MG63 (cell line): Measurements from ENCODE around the gene TRIM63. TPM values are rescaled to one million over a fixed set of nuclear protein-coding genes. Genes with fewer than 3 reads are reported as not detected.

Source experiments
- DNase-seq: peaks from one replicate; pipeline ENCODE4 v3.0.0-alpha.2; 2020
- H3K27me3 ChIP-seq: fragments of 250-450 bp; sonication (Bioruptor Pico); 2 replicates; pipeline ENCODE4 v1.5.1; 2020; ENCODE audit warnings: mild to moderate bottlenecking, moderate library complexity
- H3K36me3 ChIP-seq: fragments of 250-450 bp; sonication (Bioruptor Pico); 2 replicates; pipeline ENCODE4 v1.5.1; 2020; ENCODE audit warnings: mild to moderate bottlenecking, moderate library complexity
- H3K4me3 ChIP-seq: fragments of 250-450 bp; sonication (Bioruptor Pico); 2 replicates; pipeline ENCODE4 v1.5.1; 2020; ENCODE audit warnings: mild to moderate bottlenecking, moderate library complexity
- H3K9me3 ChIP-seq: fragments of 250-450 bp; sonication (Bioruptor Pico); 2 replicates; pipeline ENCODE4 v1.5.1; 2020; ENCODE audit warnings: mild to moderate bottlenecking, moderate library complexity
- total RNA-seq: library from RNA; depleted of rRNA; stranded (reverse); fragments of >200 nt; shearing (Covaris generic); gene quantifications from 2 replicates; pipeline ENCODE4 v1.2.3, GENCODE V29; 2014; ENCODE audit warnings: low replicate concordance

The TRIM63 gene
- total RNA-seq, 1 experiment from 2014 or later = not detected

DNA sequence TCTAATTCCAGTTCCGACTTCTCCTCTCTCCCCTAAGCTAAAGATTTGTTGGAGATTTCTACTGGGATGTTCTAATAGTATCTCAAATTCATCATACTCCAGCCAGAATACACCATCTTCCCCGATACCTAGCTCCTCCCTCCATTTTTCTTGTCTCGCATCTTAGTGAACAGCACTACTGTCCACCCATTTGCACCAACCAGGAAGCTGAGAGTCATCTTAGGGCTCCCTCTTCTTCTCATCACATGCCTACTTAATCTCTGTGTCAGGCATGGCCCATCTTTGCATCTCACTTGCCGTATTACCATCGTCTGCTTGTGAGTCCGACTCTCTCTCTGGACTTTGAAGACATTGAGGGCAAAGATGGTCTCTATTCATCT, 3.5 kb upstream of the TRIM63 start:
- no peaks in the 10 kb centered on the region for H3K36me3 ChIP-seq
- no peaks in the 10 kb centered on the region for H3K9me3 ChIP-seq
- no peaks in the 10 kb centered on the region for H3K27me3 ChIP-seq
- H3K4me3 ChIP-seq = no peak overlapping the region
- no peak for DNase-seq

DNA sequence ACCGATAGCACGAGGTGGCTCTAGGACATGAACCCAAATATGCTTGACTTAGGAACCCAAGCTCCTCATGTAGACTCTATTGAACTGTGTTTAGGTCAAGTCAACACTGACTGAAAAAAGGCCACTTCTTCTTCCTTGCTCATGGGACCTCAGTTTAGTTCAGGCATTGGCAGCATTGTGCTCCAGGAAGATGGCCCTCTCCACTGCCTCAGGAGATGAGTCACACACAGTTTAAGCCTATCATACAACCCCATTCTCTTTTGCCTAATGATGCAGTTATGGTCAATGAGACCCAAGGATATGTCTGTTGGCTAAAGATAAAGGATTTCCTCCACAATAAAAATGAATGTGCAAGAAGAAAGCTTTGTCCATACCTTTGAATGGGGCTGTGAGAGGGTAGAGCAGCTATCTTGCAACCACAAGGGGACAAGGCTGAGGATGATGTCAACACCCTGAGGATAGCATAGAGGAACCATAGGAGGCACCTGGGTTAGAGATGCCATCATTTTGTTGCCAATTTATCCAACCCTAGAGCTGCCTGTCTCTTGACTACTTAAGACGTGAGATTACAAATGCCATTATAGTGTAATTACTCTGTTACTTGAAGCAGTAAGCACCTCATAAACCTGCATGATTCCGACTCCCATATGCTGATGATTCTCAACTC, 3.0 kb upstream of the TRIM63 start:
- no peaks in the 10 kb centered on the region for H3K27me3 ChIP-seq
- no peaks in the 10 kb centered on the region for H3K36me3 ChIP-seq
- DNase-seq = no peak
- no peaks in the 10 kb centered on the region for H3K9me3 ChIP-seq
- no peak overlapping the region for H3K4me3 ChIP-seq

DNA sequence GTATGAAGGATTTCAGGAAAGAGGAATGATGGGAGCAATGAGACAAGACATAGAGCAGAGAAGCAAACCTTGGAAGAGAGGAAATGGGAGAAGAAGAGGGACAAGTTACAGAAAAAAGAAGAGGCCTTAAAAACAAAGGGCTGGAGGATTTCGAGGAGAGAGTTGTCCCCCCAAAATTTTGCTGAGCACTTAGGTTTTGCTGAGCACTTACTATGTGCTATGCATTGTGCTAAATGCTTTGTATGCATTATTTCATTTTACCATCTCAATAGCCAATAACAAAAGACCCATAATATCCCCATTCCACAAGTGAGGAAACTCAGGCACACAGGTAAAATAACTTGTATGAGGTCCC, 2.5 kb upstream of the TRIM63 start:
- H3K27me3 ChIP-seq = no peaks in the 10 kb centered on the region
- H3K9me3 ChIP-seq = no peaks in the 10 kb centered on the region
- no peaks in the 10 kb centered on the region for H3K36me3 ChIP-seq
- no peak overlapping the region for H3K4me3 ChIP-seq
- no peak for DNase-seq

- no peak overlapping the region for H3K4me3 ChIP-seq
- H3K9me3 ChIP-seq = no peaks in the 10 kb centered on the region
- H3K36me3 ChIP-seq = no peaks in the 10 kb centered on the region
- H3K27me3 ChIP-seq = no peaks in the 10 kb centered on the region
- no peak for DNase-seq
These were observed 573 bp downstream of the TRIM63 start for GRCh38 chr1:26066857-26067256.

GRCh38 chr1:26066160-26066559, 1.3 kb downstream of the TRIM63 start:
- H3K27me3 ChIP-seq = no peaks in the 10 kb centered on the region
- no peaks in the 10 kb centered on the region for H3K9me3 ChIP-seq
- DNase-seq = no peak
- H3K4me3 ChIP-seq = no peak overlapping the region
- no peaks in the 10 kb centered on the region for H3K36me3 ChIP-seq

GRCh38 chr1:26064553-26064952, 2.9 kb downstream of the TRIM63 start:
- no peak for DNase-seq
- Histone ChIP-seq H3K4me3 (no peak overlapping the region), H3K9me3 (no peaks in the 10 kb centered on the region), H3K36me3 (no peaks in the 10 kb centered on the region), H3K27me3 (no peaks in the 10 kb centered on the region)

GRCh38 chr1:26060832-26061574, 6.4 kb downstream of the TRIM63 start:
- no peaks in the 10 kb centered on the region for H3K9me3 ChIP-seq
- H3K27me3 ChIP-seq = no peaks in the 10 kb centered on the region
- no peaks in the 10 kb centered on the region for H3K36me3 ChIP-seq
- H3K4me3 ChIP-seq = no peak overlapping the region
- DNase-seq = no peak

GRCh38 chr1:26059906-26060305, 7.5 kb downstream of the TRIM63 start:
- H3K36me3 ChIP-seq = no peaks in the 10 kb centered on the region
- H3K4me3 ChIP-seq = no peak overlapping the region
- DNase-seq = no peak
- no peaks in the 10 kb centered on the region for H3K27me3 ChIP-seq
- H3K9me3 ChIP-seq = no peaks in the 10 kb centered on the region

- H3K9me3 ChIP-seq = no peaks in the 10 kb centered on the region
These were observed 9.3 kb downstream of the TRIM63 start for GRCh38 chr1:26058052-26058595.

GRCh38 chr1:26057189-26057588, 10.2 kb downstream of the TRIM63 start:
- no peaks in the 10 kb centered on the region for H3K36me3 ChIP-seq
- no peak overlapping the region for H3K4me3 ChIP-seq
- no peaks in the 10 kb centered on the region for H3K9me3 ChIP-seq
- no peaks in the 10 kb centered on the region for H3K27me3 ChIP-seq
- no peak for DNase-seq

More at GRCh38 chr1:26058052-26058595, 9.3 kb downstream of the TRIM63 start:
- H3K4me3 ChIP-seq = no peak overlapping the region
- DNase-seq = no peak
- H3K36me3 ChIP-seq = no peaks in the 10 kb centered on the region
- H3K27me3 ChIP-seq = no peaks in the 10 kb centered on the region

DNA sequence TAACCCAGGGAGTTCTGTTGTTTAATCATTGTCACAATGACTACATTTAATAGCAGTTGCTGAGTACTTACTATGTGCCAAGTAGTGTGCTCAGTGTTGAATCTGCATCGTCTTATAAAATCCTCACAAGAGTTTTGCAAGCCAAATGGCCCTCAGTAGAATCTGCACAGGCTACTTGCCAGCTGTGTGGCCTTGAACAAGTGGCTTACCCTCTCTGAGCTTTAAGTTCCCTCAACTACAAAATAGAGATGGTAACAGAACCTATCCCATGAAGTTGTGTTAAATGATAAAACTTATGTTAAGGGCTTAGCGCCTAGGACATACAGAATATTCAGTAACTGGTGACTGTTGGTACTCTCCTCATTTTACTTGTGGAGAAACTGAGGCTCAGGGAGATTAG, 12.4 kb downstream of the TRIM63 start:
- Histone ChIP-seq H3K27me3 (no peaks in the 10 kb centered on the region), H3K4me3 (no peak overlapping the region), H3K36me3 (no peaks in the 10 kb centered on the region), H3K9me3 (no peaks in the 10 kb centered on the region)
- no peak for DNase-seq

DNA sequence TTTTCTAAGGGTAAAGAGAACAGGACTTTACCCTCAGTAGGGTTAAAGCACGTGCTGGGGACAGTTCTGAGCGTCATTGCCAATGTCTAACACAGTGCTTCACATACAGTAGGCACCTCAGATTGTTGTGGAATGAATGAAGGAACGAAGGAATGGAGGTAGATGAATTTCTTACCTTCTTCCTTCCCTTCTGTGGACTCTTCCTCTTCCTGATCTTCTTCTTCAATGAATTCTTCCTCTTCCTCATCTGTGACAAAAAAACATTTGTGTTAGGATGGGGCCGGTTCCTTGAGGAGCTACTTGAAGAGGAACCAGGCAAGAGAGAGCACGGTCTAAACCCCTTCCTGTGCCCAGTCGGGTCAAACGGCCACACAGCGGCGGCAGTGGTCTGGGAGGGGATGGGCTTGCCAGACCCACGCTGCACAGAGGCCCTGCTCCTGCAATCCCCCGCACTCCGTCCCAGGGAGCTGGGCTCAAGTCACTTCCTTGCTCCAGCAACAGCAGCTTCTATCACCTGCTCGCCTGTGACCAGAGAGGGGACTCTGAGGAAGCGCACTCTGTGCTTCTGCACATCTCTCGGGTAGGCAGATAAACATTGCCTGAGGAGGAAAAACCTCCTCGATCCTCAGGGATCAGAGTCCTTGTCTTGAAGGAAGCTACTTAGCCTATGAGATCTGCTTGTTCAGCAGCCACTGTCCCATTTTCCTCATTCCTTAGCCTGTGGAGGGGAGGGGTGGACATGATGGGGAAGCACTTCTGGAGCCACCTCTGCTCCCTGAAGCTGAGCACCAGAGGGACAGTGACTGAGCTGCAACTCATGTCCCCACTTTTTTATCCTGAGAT, 13.5 kb downstream of the TRIM63 start:
- Histone ChIP-seq H3K4me3 (no peak overlapping the region), H3K27me3 (no peaks in the 10 kb centered on the region), H3K36me3 (no peaks in the 10 kb centered on the region), H3K9me3 (no peaks in the 10 kb centered on the region)
- DNase-seq = no peak

DNA sequence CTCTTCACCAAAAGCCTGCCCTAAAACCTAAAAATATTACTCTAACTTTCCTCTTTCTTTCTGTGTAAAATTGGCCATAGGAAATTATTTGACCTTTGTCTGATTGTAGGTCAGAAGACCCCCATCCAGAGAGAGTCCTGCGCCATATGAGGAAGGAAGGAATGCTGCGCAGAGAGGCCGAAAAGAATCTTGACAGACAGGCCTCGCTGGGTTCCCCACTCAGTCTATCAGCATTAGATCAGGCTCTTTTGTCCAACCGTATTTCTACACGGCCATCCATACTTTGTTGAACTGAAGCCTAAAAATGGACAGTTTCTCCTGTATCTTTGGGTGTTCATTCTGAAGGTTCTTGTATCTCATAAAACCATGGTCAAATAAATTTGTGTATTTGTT, 17.2 kb downstream of the TRIM63 start:
- H3K9me3 ChIP-seq = no peaks in the 10 kb centered on the region
- no peaks in the 10 kb centered on the region for H3K36me3 ChIP-seq
- no peak overlapping the region for H3K4me3 ChIP-seq
- peaks cover 25% of the 10 kb centered on the region for H3K27me3 ChIP-seq
- no peak for DNase-seq

DNA sequence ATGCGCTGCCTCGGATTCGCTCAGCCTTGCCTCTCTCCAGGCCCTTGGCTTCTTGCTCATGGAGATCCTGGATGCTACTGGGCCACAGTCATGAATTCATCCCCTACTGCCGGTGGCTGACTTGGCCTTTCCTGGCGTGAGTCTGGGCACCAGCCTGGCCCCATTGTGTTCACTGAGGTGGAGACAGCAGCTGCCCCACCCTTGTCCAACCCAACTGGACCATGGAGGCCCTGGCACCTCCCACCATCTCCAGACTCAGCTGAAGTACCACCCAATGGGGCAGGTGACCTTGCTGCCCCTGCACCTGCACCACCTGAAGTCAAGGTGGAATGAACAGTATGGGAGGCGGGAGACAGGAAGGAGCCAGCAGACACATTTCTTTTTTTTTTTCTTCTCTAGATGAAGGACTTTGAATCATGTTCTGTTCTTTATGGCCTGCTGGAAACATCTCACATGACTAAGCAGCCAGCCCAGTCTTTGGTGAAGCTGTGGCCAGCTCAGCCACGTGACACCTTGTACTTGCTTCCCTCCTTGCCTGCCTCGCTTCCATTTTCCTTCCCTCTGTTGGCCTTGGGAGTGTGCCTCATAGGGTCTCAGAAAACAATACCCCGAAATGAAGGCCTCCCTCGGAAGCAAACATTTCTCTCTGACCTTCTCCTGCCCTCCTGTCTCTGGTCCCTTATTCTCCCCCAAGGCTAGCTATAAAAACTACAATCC, 17.7 kb downstream of the TRIM63 start:
- H3K27me3 ChIP-seq = peaks cover 28% of the 10 kb centered on the region

DNA sequence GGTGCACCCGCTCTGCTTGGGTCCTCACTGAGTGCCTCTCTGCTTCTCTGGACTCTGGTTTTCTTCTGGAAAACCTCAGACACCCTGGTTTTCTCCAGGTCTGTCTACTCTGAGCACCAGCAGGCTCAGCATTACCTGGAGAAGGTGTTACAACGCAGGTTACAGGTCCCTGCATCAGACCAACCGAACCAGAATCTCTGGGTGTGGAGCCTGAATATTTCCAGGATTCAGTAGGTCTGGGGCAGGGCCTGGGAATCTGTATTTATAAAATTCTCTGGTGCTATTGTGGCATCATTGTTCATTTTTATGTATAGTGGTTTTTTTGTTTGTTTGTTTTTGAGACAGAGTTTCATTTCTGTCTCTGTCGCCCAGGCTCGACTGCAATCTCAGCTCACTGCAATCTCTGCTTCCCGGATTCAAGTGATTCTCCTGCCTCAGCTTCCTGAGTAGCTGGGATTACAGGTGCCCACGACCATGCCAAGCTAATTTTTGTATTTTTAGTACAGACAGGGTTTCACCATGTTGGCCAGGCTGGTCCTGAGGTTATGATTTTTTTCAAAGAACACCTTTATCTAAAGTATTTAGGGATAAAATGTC, 20.1 kb downstream of the TRIM63 start:
- no peak overlapping the region for H3K4me3 ChIP-seq
- DNase-seq = no peak
- H3K36me3 ChIP-seq = no peaks in the 10 kb centered on the region
- no peaks in the 10 kb centered on the region for H3K9me3 ChIP-seq
- peaks cover 28% of the 10 kb centered on the region for H3K27me3 ChIP-seq

More for the DNA sequence above, 17.7 kb downstream of the TRIM63 start:
- no peak overlapping the region for H3K4me3 ChIP-seq
- H3K36me3 ChIP-seq = no peaks in the 10 kb centered on the region
- H3K9me3 ChIP-seq = no peaks in the 10 kb centered on the region
- no peak for DNase-seq
